ENCODE results near the gene TRIM31.

DNA sequence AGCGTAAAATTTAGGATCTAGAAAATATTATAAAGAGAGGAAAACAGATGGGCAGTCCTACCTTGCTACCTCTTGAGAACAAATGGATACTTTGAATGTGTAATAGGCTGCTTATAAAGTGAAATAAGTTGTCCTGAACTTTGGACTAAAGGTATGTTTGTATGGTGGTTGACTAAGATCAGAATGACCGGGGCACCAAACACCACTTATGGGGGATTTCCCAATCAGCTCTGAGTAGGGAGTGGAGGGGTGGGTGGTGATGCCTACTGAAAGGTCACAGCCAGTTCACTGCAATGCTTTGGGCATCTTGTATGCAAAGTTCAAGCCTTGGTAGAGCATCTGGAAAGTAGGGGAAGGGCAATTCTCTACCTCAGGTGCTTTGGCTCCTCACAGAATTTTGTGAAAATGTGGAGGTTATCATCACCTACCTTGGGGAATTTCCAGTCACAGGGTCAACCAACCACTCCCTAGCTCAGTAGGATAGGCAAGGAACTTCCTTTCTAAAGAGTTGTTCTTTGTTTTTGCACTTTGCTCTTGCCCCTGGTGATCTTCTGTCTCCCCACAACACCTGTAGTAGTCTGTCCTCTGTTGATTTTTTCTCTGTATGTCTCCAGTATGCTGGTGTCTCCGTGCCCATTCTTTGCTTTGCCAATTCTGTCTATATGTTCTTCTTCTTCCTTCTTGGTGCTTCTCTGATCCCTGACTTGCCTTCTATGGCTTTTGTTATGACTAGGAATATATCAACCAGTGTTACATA lies at the start of gene TRIM31:
- TF ChIP-seq, protein P1, sequence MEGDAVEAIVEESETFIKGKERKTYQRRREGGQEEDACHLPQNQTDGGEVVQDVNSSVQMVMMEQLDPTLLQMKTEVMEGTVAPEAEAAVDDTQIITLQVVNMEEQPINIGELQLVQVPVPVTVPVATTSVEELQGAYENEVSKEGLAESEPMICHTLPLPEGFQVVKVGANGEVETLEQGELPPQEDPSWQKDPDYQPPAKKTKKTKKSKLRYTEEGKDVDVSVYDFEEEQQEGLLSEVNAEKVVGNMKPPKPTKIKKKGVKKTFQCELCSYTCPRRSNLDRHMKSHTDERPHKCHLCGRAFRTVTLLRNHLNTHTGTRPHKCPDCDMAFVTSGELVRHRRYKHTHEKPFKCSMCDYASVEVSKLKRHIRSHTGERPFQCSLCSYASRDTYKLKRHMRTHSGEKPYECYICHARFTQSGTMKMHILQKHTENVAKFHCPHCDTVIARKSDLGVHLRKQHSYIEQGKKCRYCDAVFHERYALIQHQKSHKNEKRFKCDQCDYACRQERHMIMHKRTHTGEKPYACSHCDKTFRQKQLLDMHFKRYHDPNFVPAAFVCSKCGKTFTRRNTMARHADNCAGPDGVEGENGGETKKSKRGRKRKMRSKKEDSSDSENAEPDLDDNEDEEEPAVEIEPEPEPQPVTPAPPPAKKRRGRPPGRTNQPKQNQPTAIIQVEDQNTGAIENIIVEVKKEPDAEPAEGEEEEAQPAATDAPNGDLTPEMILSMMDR (conservative IDR thresholded peaks at IDR 0.05; ENCODE audit: low read depth, low read length), result no peak
- TF ChIP-seq POLR2A (IDR thresholded peaks at IDR 0.05; ENCODE audit: low read depth, low read length), result no peak
- TF ChIP-seq RAD21 (IDR thresholded peaks at IDR 0.05; ENCODE audit: low read length), result no peak
- no peak for TF ChIP-seq MXI1 (IDR thresholded peaks at IDR 0.05; ENCODE audit: borderline replicate concordance, low read depth, low read length)
- TF ChIP-seq CHD1 (IDR thresholded peaks at IDR 0.05; ENCODE audit: low read depth, low read length), result no peak
- no peak for TF ChIP-seq CEBPB (IDR thresholded peaks at IDR 0.05; ENCODE audit: low read depth, low read length)
- no peak for TF ChIP-seq FOS (IDR thresholded peaks at IDR 0.05; ENCODE audit: low read depth, low read length)
